GM18526 (cell line): ENCODE data around the gene IL1RAP.

Experiments
- POLR2A ChIP-seq: IDR thresholded peaks from 3 replicates; pipeline ENCODE4 v1.6.1; 2011; ENCODE audit not compliant: insufficient read length; ENCODE audit errors: extremely low read depth

Gene IL1RAP

DNA sequence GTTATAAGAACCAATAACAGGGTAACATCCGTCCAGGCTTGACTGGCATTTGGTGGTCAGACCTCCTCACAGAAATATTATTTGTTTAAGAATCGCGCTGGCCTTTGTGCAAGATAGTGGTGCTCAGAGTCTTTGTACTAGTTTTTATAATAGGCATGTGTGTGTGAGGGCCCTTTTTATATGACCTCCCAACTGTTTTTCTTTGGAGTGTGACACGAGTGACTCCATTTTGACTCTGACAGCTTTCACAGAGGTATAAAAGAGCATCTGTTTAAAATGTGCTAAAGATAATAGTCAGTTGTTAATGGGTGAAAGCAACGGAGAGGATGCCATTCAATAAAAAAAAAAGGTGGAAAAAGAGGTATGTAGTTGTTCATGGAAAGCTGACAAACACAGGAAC is 110.4 kb downstream of the IL1RAP start:
- TF ChIP-seq POLR2A, result no peak

DNA sequence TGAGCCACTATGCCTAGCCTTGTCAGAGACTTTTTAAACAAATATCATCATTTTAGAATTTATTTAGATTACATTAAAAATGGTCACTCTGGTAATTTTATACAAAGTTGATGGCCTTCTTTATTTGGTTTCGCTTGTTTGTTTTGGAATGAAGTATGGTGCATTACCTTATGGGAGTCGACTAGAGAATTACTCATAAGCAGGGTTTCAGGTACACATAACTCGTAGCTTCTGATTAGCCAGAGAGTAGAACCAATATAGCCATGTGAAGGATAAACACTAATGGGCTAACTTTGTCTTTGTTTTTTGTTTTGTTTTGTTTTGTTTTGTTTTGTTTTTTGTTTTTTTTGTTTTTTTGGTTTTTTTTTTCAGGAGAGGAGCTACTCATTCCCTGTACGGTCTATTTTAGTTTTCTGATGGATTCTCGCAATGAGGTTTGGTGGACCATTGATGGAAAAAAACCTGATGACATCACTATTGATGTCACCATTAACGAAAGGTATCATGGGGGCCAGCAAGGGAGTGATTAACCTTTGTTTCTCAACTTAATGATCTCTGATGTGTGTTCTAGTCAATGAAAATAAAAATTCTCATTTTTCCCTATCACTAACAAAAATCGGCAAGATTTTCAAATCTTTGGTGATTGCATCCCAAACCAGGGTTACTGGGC is 113.2 kb downstream of the IL1RAP start:
- TF ChIP-seq POLR2A, result no peak

DNA sequence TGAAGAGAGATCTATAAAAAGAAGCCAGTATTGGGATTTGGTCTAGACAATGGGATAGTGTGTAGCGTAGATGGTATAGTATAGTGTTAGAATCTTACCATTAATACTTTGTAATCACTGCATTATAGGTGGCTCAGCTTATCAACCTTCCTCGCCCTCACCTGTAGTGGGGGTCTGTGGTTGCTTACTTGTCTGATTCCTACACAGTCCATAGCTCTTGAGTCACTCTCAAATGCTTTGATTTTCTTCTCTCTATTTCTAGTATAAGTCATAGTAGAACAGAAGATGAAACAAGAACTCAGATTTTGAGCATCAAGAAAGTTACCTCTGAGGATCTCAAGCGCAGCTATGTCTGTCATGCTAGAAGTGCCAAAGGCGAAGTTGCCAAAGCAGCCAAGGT is 115.2 kb downstream of the IL1RAP start:
- TF ChIP-seq POLR2A, result no peak

DNA sequence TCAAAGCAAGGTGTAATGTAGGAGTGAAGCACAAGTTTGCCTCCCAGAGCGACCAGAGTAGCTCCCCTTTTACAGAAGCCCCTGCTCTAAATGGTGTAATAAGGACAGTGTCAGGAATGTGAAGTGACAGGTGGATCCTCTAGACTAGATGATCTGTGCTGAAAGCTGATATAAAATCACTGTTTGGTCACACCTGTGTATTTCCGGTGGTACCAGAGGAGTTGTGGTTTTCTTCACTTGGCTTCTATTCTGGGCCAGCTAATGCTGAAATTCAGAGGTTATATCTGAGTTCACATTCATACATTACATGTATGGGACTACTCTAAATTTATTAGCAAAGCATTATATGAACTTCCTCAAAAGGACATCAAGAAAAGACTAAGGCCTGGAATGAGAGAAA is 117.4 kb downstream of the IL1RAP start:
- no peak for TF ChIP-seq POLR2A

DNA sequence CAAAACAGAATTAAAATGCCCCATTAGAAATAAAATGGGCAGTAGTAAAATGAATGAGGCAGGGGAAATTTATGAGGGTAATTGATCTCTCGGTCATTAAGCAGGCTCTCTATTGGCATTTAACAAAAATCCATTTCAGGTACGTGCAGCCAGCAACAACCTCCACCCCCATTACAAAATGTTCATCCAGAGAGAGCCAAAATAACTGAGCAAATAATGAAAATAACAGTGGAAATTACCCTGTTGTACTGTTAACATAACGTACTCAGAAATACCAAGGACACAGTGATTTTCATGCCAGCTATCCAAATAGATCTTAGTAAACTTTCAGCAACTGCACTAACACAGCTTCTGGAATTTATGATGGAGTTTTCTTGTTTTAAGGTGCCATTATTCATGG is 127.7 kb downstream of the IL1RAP start:
- TF ChIP-seq POLR2A, result no peak

DNA sequence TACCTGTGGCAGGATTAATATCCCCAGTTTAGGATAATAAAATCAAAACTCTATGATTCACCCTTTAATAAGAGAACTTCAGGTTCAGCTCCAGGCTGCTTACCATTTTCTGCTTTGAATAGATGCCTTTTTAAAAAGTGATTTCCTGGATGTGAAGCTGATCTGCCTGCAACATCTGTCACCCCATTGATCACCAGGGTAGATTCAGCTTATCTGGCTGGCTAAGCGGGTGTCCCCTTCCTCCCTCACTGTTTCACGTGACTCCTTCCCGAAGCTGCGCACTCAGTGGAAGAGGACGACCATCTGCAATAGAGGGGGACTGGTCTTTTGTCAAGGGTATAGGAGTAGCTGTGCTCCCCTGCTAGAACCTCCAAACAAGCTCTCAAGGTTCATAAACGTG is 128.1 kb downstream of the IL1RAP start:
- no peak for TF ChIP-seq POLR2A

DNA sequence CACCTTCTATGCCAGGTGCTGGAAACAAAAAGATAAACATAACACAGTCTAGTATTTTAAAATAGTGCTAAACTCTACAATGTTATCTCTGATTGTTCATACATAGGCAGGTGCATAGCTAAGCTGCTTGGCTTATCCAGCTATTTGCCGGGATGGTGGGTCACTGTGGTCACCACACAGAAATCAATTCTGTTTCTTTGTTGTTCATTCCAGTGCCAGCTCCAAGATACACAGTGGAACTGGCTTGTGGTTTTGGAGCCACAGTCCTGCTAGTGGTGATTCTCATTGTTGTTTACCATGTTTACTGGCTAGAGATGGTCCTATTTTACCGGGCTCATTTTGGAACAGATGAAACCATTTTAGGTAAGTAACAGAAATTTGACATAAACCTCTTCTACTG is 130.2 kb downstream of the IL1RAP start:
- no peak for TF ChIP-seq POLR2A

DNA sequence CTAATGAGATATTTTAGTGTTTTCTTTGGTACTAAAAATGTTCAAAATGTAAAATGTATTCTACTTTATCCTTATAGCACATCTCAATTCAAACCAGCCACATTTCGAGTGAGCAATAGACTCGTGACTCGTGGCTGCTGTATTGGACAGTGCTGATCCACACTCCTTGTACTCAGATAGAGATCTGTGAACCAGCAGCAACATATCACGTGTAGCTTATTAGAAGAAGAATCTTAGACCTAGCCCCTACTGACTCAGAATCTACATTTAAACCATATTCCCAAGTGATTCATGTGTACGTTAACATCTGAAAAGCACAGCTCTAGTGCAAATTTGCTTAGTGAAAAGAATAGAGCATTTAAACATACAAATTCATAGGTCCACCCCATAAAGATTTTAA is 130.9 kb downstream of the IL1RAP start:
- TF ChIP-seq POLR2A, result no peak

DNA sequence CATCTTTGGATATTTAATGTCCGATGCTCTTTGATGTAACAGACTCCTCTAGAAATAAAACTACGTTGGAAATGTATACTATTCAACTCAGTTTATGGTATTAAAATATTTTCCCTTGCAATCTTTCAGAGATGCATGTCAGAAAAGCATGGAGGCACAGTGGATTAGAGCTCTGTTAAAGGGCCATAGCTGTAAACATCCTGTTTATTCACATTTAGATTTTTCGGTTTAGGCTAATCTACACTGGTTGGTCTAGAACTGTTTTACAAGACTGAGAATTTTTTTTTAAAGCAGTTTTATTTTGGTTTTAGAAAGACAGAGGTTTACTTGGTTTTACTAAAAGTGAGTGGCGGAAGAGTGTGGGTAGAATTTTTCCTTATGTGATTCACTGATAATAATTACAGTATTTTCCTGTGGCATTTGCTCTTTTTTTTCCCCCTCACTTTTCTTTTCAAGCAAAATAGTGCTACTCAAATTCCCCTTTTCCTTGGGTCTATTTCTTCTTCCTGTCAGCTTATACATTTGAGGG is 132.1 kb downstream of the IL1RAP start:
- TF ChIP-seq POLR2A, result no peak

DNA sequence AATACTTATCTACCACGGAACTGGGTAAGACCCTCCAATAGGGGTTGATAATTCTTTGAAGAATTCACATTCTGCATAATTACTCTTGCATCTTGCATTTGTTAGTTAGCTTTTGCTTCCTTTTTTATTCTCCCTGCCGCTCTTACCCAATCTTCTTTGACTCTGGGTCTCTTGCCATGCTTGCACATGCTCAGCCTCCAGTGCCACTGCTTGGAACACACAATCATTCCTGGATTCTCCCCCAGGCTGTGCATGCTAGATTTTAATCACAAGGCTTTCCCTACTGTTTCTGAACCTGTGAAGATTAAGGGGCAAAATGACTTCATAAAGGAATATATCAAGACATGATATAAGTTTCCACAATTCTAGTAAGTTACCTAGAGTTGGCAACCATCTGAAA is 133.1 kb downstream of the IL1RAP start:
- no peak for TF ChIP-seq POLR2A

DNA sequence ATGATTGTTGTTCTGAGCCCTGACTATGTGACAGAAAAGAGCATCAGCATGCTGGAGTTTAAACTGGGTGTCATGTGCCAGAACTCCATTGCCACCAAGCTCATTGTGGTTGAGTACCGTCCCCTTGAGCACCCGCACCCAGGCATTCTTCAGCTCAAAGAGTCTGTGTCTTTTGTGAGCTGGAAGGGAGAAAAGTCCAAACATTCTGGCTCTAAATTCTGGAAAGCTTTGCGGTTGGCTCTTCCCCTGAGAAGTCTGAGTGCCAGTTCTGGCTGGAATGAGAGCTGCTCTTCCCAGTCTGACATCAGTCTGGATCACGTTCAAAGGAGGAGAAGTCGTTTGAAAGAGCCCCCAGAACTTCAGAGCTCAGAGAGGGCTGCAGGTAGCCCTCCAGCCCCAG is 142.0 kb downstream of the IL1RAP start:
- TF ChIP-seq POLR2A, result no peak

DNA sequence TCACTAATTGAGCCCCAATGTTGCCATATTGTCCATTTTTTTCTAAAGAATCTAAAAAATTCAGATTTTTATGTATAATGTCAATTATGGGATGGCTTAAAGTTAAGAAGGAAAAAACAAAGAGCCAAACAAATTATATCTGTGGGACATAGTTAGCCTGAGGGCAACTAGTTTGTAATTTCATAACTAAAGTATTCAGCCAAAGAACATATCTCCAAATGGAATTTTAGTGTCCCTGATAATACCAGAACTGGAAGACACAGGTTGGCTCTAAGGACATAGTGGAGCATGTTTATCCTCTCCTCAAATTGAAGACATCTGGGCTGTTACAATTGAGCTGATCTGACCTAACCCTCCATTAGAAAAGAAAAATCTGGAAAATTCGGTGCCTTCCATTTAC is 144.2 kb downstream of the IL1RAP start:
- TF ChIP-seq POLR2A, result no peak

DNA sequence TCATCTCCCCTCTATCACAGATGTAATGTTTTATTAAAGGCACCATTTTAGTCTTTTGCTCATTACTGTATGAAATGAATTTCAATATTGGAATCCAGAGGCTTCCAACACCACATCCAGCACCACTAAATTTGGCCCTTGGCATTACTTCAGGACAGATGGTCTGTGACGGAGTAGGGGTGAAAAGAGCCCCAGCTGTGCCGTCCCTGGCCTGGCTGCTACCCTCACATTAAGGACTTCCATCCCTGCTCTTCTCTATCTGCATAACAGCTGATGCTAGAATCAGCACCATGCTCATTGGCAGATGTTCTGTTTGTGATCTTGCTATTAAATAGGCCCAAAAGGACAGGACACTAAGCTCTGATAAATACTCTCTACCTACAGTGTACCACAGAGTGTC is 152.9 kb downstream of the IL1RAP start:
- no peak for TF ChIP-seq POLR2A

DNA sequence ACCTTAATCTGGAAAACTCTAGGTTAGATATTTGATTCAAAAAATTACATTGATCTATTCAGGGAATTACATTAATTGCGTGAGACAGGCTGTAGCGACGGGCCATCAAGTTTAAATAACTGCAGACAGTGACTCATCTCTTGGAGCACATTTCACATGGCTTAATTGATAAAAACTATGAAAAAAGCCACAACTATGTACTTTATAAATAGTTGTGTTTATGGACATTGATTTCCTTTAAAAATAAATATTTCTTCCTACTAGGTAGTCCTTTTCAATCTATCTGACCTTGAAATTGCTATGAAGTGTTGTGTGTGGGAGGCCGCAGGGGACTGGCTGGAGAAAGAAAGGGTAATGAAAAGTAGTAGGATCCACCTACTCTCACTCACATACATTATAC is 157.8 kb downstream of the IL1RAP start:
- no peak for TF ChIP-seq POLR2A

DNA sequence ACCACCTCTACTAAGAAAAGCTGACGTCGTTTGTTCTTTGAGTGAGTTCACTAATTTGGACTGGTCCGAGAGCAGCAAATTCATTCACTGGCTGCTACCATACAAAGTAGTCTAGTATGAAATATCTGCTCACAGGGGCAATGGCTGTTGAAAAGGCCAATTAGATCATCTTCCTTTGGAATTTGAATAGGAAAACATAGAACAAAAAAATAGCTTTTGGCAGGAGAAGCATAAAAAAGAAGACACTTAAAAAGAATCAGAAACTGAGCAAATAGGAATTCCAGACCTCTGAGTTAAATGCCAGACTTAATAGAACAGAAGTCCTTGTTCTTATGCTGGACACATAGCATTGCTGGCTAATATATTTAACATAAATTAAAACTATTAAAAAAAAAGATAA is 159.3 kb downstream of the IL1RAP start:
- TF ChIP-seq POLR2A, result no peak

DNA sequence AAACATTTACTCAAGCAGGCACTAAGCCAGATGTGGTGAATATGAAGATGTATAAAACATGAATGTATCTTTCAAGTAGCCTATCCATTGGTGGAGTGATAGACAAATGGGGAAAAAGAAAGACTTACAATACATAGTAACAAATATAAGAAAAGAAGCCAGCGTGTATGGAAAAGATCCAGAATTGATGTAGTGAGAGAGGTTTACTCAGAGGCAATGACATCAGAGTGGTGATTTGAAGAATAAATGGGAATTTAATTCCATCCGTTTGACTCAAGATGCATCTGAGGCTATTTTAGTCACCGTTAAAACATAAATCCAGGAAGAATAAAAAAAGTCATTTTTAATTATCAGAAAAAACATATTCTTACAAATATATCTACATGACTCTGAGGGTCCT is 162.6 kb downstream of the IL1RAP start:
- TF ChIP-seq POLR2A, result no peak

DNA sequence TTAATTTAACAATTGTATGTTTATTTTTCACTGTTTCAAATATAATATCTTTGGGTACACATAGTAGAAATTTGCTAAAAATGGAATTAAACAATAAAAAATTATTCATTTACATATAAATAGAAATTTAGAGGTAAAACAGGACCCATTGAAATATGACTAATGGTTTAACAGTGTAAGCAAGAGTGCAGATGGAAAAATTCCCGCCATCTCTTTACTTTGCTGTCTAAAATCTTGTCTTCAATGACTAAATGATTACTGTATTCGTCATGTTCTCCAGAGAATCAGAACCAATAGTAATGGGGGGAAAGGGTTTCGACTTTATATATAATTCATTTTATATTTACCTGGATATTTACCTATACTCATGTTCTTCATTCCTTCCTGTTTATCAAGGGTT is 163.1 kb downstream of the IL1RAP start:
- TF ChIP-seq POLR2A, result no peak
